ENCODE measurements around the gene MRPS18C.
A peak's percentile ranks its signal among the peaks of the same experiment; 100 is the strongest.
"Not testable (repeated sequence)": the region's sequence is repeated elsewhere in the genome, so short reads cannot be mapped to it uniquely, and the experiment has no call there.

MRPS18C gene

DNA sequence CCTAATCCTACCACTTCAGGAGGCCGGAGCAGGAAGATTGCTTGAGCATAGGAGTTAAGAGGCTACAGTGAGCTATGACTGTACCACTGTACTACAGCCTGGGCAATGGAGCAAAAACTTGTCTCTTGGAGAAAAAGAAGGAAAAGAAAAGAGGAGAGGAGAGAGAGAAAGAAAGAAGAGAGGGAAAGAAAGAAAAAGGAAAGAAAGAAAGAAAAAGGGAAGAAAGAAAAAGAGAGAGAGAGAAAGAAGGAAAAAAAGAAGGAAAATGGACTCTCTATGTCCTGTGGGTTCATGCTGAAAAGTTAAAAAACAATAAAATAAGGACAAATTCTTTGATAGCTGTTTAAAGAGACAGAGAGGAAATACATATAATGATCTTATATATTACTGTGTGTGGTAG is 42.3 kb downstream of the MRPS18C start:
- DNase-seq (ENCODE audit: low spot score) = no peak

DNA sequence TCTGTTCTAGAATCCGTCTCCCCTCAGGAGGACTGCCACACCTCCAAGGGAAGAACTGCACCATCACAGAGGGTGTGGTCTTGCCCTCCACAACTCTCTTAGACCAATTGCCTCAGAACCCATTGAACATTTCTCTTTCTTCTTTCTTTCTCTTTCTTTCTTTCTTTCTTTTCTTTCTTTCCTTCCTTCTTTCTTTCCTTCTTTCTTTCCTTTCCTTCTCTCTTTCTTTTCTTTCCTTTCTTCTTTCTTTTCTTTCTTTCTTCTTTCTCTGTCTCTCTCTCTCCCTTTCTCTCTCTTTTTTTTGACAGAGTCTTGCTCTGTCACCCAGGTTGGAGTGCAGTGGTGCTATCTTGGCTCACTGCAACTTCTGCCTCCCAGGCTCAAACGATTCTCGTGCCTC is 45.8 kb downstream of the MRPS18C start:
- DNase-seq (ENCODE audit: low spot score) = not testable (repeated sequence)

DNA sequence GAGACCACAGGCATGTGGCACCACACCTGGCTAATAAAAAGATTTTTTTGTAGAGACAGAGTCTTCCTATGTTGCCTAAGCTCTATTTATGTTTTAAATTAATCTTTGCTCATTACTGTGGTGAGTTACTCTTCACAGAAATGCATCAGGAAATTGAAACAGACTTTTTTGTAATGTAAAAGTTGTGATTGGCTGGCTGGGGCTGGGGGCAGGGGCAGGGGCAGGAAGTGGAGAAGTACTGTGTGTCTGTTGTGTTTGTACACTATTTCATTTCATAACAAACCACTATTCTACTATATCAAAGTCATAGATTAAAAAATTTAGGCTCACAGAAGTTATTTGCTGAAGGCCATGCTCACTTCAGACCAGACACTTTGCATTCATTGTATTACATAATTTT is 48.1 kb downstream of the MRPS18C start:
- no peak for DNase-seq (ENCODE audit: low spot score)

DNA sequence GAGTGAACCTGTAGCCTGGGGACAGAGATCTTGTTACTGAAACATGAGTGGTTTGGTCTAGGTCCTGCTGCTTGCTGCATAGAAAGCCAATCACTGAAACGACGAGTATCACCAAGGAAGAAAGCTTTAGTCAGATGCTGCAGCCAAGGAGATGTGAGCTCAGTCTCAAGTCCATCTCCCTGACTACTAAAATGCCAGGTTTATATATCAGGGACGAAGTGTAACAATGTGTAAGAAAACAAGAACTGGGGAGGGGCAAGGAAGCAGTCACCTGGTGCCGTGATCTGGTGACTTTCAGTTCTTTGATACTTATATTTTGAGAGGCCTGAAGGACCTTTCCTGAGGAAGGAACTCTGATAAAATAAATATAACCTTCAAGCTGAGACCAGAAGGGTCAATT is 48.6 kb downstream of the MRPS18C start:
- DNase-seq (ENCODE audit: low spot score) = no peak

DNA sequence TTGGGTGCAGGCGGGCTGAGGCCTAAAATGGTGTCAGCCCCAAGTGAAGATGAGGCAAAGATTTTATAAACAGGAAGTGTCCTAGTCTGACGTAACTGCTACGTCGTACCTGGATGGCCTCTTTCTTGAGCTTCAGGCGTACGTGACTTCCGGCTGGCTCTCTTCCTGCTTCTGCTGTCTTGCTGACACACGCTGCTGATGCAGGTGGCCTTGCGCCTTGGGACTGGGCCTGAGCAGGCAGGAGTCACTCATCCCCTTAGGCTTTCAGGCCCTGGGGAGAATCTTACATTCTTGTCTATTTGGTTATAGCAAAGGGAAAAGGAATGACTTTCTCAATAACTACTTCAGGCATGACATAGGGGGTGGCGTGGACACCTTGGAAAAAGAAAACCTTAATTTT is 49.1 kb downstream of the MRPS18C start:
- no peak for DNase-seq (ENCODE audit: low spot score)

DNA sequence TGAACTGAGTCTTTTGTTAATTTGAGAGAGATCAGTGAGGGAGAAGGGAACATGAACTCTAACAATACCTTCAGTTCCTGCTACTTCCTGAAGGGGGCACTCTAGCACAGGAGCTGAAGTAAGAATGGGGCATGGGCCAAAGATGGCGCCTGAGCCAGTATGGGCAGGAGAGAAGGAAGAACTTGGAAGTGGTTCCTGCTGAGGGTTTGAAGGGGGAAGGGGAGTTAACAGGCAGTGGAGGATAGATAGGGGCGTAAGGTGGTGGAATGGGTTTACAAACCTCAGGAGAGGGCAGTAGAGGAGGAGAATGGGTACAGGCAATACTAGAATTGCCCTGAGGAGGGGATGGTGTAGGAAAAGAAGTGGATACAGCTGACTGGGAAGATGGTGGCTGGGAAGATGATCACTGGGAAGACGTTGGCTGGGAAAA is 53.3 kb downstream of the MRPS18C start:
- DNase-seq (ENCODE audit: low spot score) = peak; percentile 63

DNA sequence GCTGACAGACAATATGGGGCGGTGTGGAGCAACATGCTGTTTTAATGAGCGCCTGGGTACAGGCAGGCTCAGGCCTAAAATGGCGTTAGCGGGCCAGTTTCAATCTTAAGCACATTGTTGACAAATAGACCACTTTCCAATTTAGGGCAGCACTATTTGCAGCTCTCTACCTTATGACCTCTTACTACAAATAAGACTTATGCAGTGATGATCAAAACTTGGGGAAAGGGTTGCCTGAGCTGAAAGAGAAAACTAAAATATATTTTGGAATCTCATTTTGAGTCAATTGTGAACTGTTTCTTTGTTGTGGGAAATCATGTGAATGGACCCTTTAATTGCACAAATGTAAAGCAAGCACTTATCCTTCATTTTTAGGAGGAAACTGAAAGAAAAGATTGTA is 54.6 kb downstream of the MRPS18C start:
- DNase-seq (ENCODE audit: low spot score) = no peak
